ENCODE results near the gene ADGRG6. TPM values are rescaled to one million over a fixed set of nuclear protein-coding genes. Genes with fewer than 3 reads are reported as not detected.

Gene ADGRG6
- total RNA-seq, 1 donor from 2014 or later: 84.4 TPM

DNA sequence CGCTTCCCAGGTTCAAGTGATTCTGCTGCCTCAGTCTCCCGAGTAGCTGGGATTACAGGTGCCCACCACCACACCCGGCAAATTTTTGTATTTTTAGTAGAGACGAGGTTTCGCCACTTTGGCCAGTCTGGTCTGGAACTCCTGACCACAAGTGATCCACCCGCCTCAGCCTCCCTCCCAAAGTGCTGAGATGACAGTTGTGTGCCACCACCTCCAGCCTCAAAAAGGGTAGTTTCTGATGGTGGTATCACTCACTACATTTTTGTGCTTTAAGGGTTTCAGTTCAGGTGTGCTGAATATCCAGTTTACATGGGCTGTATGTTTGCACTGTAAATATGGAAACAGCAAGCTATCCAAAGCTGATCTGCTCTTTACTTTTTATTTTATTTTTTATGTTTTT lies 12.1 kb upstream of the ADGRG6 start:
- no peak for ATAC-seq
- no peak for DNase-seq (ENCODE audit: low spot score)

DNA sequence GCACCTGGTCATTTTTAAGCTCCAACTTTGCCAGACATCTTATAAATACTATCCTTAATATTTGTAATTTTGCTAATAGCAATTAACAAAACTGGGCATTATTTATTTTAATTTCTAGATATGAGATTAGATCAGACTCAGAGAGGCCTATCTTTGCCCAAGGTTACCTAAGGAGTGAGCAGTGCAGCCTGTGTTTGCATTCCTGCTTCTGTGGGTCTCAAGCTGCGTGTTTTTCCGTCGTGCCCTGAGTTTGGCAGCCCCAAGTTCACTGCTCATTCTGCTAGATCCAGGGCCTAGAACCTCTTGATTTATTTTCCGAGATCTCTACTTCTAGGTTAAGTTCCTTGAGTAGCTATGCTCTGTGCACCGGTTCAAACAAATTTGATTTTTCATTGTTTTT lies 11.0 kb upstream of the ADGRG6 start:
- no peak for DNase-seq (ENCODE audit: low spot score)
- ATAC-seq: no peak

DNA sequence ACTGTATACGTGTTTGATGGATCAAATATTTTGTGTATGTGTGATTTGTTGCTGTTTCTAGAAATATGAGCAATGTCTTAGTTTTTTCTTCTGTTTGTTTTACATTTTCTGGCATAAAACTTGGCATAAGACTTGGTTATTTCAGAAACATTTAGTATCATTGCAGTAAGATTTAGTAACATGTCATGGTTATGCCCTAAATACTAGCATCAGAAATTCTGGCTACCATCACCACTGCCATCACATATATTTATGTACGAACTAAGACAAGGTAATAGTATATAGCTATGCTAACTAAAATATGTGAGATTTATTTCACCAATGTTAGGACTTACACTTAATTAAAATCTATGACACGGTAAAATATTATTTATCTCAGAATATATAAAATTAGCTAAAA lies 10.3 kb upstream of the ADGRG6 start:
- ATAC-seq (no peak), DNase-seq (ENCODE audit: low spot score) (no peak)

DNA sequence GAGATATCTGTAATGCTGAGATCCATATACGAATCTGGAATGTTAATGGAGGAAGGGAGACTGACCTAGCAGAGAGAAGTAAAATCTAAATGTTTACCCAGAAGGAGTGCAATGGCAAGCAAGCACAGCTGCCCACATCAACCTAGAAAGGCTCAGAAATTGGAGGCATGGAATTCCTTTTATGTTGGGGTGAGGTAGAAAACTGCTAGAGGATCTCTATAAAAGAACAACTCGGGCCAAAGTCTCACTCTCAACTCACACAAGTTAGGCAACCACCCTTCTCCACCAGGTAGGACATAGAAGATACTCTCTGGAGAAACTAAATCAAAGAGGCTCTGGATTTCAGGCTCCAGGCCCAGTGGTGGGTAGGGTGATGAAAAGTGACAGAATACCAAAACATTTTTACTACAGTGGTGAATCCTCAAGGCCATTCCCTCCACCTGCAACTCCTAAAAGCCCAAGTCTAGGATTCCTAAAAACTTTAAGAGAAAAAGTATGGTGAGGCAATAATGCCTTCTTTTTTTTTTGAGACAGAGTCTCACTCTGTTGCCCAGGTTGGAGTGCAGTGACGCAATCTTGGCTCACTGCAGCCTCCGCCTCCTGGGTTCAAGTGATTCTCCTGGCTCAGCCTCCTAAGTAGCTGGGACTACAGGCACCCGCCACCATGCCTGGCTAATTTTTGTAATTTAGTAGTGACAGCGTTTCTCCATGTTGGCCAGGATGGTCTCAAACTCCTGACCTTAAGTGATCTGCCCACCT lies 9.5 kb upstream of the ADGRG6 start:
- DNase-seq (ENCODE audit: low spot score): no peak
- ATAC-seq: peak; percentile 58

DNA sequence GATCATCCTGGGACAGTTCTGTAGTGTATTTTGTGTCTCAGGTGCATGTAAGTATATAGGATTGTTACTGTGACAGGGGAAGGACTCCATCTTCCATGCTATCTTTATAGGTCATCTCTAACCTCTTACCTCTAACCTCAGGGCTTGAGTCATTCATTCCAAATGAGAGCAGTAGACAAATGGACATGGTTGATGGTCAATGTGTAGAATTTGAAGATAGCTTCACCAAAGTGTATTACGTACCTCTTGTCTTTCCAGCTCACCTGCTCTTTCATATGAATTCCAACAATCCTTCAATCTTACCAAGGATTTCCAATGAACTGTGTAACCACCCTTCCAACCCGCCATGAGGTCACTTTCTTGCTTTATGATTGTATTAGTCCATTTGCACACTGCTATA lies 8.7 kb upstream of the ADGRG6 start:
- ATAC-seq (no peak), DNase-seq (ENCODE audit: low spot score) (no peak)

DNA sequence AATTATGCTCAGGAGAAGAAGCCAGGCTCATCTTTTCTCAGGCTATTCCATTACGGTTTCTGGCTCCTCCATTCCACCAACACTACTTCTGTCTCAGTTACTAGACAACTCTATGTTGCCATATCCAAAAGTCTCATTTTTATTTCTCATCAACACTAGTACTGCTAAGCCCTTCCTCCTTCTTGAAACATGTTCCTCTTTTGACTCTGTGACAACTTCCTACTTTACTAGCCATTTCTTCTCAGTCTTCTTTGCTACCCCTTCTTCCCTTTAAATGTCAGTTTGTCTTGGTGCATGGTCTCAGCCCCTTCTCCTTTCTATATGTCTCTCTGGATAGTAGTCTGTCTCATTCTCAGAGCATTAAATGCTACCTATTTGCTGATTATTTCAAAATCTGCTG lies 7.1 kb upstream of the ADGRG6 start:
- ATAC-seq: peak; percentile 36
- no peak for DNase-seq (ENCODE audit: low spot score)

DNA sequence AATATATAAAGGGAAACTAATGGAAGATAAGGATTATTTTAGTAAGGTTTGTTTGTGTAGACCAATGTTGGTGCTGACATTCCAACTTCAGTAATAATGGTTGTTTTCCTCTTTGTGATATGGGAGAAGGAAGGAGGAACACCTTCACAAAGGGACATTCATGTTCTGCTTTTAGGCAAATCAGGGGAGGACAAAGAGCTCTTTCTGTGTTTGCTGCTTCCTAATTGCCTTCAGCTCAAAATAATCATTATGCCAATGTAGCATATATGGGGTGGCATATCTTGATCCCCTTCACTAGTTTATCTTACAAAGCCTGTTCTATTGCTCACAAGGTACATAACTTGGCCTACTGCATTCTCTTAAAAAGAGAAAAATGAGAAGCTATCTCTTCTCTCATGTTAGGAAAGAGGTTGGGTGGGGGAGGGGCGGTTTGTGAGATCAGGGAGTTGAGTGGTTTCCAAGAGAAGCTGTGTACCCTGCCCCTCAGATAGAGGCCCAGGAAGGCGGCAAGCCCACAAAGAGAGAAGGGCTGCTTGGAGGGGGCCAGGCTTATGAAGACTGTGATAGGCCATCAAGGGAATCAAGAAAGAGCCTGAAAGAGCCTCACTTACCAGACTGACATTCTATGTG lies 4.7 kb upstream of the ADGRG6 start:
- ATAC-seq (no peak), DNase-seq (ENCODE audit: low spot score) (no peak)

DNA sequence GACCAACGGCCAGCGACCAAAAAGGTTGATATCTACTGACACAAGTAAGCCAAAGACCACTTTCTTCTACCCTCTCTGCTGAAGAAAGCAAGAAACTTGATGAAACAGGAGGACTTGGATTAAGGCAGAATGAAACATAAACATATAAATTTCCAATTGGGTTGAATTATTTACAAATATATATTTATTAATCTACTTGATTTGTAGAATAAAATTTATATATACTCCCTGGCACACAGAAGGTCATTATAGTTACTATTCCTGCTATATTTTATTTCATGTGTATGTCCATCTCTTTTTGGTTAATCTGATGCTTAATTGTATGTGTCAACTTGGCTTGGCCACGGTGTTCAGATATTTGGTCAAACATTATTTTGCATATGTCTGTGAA lies 4.2 kb upstream of the ADGRG6 start:
- ATAC-seq (no peak), DNase-seq (ENCODE audit: low spot score) (no peak)

DNA sequence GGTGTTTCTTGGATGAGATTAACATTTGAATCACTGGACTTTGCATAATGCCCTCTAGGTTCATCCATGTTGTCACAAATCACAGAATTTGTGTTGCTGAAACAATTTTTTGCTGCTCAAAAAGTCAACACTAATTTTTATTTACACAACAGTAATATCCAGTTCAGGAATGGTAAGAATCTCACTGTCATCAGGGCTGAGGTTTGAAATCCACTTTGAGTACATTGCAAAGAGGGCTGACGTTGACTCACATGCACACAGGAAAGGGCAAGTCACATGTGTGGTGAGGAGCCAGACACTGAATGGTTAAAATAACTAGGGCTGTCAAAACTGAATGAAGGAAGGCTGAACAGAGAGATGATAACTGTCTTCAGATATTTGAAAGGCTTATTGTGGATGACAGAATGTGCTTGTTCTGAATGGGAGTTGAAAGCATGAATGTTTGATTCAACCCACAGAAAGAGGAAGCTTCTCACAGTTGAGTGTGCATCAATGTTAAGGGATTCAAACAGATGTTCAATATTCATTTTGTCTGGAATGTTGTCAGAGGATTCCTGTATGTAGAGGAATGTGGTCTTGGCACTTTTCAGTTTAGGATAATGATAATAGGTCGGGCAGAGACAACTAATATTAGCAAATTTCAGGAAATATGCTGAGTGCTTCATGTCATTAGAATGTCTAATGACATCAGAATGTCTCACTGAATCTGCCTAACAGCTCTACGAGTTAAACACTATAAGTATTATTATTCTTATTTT lies 3.6 kb upstream of the ADGRG6 start:
- no peak for ATAC-seq
- DNase-seq (ENCODE audit: low spot score): no peak

DNA sequence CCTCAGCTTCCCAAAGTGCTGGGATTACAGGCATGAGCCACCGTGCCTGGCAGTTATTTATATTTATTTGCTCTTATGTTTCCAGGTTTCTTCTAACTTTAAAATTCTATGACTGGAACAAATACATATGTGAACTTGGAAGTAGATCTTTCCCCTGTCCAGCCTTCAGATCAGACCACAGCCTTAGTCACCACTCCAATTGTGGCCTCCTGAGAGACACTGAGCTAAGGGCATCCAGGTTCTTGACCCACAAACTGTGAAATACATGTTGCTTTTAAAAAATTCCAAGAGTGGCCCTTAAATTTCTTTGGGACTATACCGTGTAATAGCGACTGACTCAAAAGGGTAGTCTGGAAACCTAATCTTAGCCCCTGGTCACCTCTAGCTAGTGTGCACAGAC lies 1.5 kb upstream of the ADGRG6 start:
- DNase-seq (ENCODE audit: low spot score) (no peak), ATAC-seq (no peak)

DNA sequence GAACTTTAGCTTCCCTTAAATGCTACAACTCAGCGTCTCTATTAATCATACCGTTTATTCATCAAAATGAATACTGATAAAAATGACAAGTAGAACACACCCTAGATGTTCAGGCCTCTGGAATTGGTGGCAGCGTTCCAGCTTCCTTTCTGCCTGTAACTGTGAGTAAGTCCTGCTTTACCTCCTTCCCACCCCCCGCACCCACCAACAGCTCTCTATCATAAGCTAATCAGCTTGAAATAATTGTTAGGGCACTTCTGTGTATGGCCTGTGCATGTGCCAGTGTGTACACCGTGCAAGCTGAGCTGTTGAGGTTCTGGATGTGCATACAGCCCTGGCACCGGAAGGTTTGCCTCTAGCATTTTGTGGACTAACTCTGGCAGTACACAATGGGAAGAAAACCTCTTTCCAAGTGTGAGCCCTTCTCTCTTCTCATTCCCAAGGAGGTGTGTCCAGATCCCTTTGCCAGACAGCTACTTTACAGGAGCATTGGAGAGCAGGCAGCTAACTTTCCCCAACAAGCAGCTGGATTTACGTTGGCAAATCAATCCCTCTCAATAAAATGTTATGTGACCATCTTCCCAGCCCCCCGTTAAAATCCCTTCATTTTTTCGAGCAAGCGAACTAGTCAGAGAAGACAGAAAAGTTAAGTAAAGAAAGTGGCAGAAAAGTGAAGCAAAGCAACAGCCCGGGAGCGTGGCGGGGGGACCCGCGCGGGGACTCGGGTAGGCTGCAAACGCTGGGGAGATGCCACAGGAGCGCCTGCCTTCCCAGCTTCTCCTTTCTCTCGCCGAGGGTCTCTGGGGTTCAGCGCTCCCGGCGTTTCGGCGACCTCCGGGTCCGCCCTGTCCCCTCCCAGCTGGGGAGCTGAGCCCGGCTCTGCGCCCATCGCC lies 803 bp upstream of the ADGRG6 start:
- DNase-seq (ENCODE audit: low spot score): peak; percentile 62
- peak; percentile 46 for ATAC-seq

DNA sequence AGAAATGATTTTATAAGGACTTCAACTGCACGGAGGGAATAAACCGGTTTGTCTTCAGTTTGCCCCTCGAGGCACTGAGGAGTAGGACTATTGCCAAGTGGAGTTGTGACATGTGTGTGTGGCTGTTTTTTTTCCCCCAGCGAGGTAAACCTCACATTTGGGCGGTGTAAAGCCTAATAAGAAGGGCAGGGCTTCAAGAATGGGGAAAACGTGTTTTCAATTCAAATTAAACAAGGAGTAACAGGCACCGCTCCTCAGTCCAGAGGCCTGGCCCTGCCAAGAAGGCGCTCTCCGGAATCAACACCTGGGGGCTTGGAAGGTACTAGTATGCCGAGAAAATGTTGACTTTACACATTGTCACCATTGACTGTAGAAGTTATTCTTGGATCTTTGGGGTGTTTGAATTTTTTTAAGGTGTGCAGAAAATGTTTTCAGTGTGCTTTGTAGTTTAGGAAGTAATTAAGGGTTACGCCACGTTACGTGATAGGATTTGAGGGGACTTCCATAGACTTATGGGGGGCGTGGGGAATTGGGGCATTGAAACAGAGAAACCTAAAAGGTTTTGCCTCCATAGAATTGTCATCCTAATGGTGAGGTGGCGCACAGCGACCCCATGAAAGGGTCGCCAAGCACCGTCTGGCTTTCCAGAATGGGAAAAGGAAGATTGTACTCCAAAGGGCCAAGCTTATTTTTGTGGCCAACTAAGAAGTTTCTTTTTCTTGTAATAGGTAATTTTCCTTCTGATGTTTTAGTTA lies 791 bp downstream of the ADGRG6 start:
- ATAC-seq (peak; percentile 49), DNase-seq (ENCODE audit: low spot score) (peak; percentile 71)

DNA sequence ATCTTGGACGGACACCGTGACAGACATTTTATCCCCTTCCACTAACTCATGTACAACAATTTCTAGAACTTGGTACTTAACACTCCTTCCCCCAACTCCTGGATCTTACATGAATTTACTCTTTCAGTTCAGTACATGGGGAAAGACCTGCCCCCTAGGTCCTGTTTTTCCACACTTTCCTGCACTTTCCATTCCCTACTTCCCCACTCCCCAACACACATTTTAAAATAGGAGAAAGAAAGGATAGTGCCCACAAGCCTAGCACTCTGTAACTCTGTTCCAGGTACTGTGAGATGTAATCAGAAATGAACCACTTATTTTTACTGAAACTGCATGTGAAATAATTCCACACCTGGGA lies 1.3 kb downstream of the ADGRG6 start:
- no peak for ATAC-seq
- DNase-seq (ENCODE audit: low spot score): no peak

DNA sequence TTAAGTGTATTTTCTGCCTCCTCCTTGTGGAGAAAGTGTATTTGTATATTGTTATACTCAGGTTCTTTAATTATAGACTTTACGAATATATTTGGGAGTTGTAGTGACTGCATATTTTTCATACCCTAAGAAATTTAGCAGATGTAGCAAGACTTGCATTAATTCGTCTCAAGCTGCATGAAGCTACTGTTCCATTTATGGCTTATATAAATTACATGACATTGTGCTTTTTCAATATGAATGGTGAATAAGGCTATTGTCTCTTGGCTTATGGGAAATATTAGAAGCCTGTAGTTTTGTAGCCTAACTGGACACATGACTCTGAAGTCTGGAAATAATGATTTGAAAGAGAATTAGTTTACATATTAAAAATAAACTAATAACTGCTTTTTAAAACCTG lies 2.4 kb downstream of the ADGRG6 start:
- DNase-seq (ENCODE audit: low spot score) (no peak), ATAC-seq (no peak)

DNA sequence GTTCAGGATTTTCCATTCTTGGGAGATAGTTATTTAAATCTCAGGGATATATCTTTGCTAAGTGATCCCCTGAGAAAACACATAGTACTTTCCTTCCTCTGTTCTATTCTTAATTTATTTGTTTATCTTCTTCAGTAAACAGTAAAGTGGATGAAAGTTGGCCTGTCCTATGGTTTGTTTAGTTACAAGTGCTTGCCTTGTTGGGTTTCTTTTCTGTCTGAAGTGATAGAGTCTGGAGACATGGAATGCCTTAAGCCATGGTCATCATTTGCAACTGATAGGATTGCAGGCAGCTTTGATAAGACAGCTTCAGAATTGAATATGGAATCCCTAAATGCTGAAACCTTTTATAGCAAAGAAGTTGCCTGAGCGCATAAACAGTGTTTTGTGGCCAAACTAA lies 4.9 kb downstream of the ADGRG6 start:
- ATAC-seq (no peak), DNase-seq (ENCODE audit: low spot score) (no peak)

DNA sequence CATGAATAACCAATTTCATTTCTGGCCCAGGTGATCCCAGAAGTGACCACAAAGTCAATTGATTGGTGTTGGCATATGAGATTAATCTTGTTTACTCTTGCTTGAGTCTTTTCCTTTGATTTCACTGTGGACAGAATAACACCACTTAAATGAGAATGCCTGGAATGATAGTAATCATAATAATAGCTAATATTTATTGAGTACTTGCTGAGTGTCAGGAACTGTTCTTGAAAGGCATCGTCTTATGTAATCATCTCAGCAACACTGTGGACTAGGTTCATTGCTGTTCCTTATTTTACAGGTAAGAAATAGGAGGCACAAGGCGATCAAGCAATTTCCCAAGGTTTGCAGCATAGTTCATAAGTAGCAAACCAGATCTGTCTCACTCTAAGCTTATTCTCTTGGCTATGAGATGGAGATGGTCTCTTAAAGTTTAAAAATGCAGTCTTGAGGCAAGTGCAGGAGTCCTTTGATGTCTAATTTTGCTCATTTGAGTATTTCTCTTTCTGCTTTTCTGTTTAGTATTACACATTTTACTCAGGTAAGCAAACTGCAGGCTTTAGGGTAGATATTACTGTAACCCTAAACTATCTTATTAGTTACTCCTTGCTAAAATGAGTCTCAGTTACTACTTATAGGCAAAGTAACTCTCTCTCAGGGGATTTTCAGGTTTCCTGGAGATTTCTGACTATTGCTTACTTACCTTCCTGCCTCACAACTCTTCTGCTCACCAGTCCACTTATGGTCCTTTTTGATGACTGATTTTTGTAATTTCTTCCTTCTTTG lies 6.3 kb downstream of the ADGRG6 start:
- ATAC-seq (peak; percentile 13), DNase-seq (ENCODE audit: low spot score) (no peak)

DNA sequence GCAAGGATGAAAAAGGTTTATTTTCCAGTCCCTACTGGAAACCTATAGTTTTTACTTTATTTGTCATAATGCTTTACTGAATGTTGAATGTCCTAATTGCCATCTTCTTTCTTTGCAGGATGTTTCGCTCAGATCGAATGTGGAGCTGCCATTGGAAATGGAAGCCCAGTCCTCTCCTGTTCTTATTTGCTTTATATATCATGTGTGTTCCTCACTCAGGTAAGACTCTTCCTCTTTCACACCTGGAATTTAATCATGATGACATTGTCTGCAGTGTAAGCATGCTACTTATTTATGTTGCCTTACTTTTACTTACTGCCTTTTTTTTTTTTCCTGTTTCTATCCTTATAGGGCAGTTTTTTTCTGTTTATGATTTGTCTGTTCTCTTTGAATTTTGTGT lies 7.6 kb downstream of the ADGRG6 start:
- DNase-seq (ENCODE audit: low spot score): no peak
- ATAC-seq: no peak

DNA sequence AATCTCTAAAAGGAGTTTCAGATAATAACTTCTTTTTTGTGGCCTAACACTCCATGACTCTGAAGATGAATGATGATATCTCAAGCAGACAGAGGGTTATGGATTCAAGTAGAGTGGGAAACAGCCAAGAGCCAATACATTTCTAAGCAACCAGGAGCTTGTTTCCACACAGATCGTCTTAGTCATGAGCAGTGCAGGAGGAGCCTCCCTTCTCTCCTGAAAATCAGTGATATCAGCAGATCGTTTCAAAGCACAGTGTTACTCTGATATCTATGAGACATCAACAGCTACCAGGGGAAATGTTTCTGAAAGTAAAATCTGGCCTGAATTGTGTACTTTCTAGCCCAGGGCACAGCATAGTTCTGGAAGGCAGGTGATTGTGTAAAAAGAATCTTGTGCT lies 11.5 kb downstream of the ADGRG6 start:
- ATAC-seq (peak; percentile 51), DNase-seq (ENCODE audit: low spot score) (no peak)

DNA sequence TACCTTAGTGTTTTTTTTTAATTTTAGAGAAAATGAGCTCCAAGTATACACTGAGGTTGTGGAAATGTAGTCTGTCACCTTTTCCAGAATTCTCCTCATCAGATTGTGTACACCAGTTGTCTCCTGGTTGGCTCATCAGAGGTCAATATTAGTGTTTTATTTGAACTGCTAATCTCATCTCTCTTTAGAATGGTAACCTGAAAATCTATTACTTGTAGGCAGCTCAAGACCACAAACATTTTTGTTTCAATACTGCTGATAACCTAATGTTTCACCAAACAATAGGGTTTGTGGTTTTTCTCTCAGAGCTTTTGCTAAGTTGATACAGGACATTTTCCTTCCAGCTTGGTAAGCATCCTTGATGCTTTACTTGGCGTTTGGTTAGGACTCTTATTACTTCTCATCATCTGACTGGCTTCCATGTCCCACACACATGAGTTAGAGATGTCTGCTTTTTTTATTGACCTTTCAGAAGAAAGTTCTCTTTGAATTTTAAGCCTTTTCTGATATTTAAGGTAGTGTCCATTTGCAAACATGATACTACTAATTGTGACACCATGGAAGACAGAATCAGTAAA lies 15.1 kb downstream of the ADGRG6 start:
- DNase-seq (ENCODE audit: low spot score) (no peak), ATAC-seq (peak; percentile 63)

Measured in left lobe of liver (tissue), 2 donors.